HG03565 (cell line): ENCODE data around the gene GNB2.

ENCODE experiments used
- ATAC-seq: cut with Tn5 transposase; IDR thresholded peaks from one replicate; pipeline ENCODE4 v1.9.1; 2021; ENCODE audit warnings: mild to moderate bottlenecking, moderate library complexity; ENCODE audit not compliant: unreplicated experiment

GNB2 gene

GRCh38 chr7:100673302-100673941 lies at the start of gene GNB2:
Gene GNB2, plus strand, starts transcription at chr7:100673740. Its CDS starts 2,526 bp downstream, at chr7:100676266.
- peak; percentile 45 for ATAC-seq

- ATAC-seq: no peak
Measured at GRCh38 chr7:100623951-100624824, 49.4 kb upstream of the GNB2 start.

- no peak for ATAC-seq
Measured at GRCh38 chr7:100626055-100626454, 47.5 kb upstream of the GNB2 start.

GRCh38 chr7:100626530-100627237 lies 46.9 kb upstream of the GNB2 start:
- peak; percentile 53 for ATAC-seq

GRCh38 chr7:100627238-100627549 lies 46.3 kb upstream of the GNB2 start:
- no peak for ATAC-seq

GRCh38 chr7:100629117-100629716 lies 44.3 kb upstream of the GNB2 start:
- ATAC-seq: no peak

GRCh38 chr7:100630066-100630465 lies 43.5 kb upstream of the GNB2 start:
- no peak for ATAC-seq

- no peak for ATAC-seq
Measured at GRCh38 chr7:100632951-100633717, 40.4 kb upstream of the GNB2 start.

GRCh38 chr7:100639995-100640516 lies 33.5 kb upstream of the GNB2 start:
- no peak for ATAC-seq

- no peak for ATAC-seq
Measured at GRCh38 chr7:100640517-100641440, 32.8 kb upstream of the GNB2 start.

- ATAC-seq: no peak
Measured at GRCh38 chr7:100641463-100641859, 32.1 kb upstream of the GNB2 start, which contains the start of gene TFR2. Gene TFR2, minus strand, starts transcription at chr7:100641552. Its CDS starts 43 bp downstream, at chr7:100641509.

GRCh38 chr7:100641860-100642533 lies 31.5 kb upstream of the GNB2 start:
- ATAC-seq: no peak

GRCh38 chr7:100642534-100642907 lies 31.0 kb upstream of the GNB2 start:
- no peak for ATAC-seq

GRCh38 chr7:100649826-100650565 lies 23.5 kb upstream of the GNB2 start:
- ATAC-seq: no peak

GRCh38 chr7:100654908-100655831 lies 18.4 kb upstream of the GNB2 start:
- no peak for ATAC-seq

- no peak for ATAC-seq
Measured at GRCh38 chr7:100655908-100656674, 17.4 kb upstream of the GNB2 start, which contains the start of gene ACTL6B. Gene ACTL6B, minus strand, starts transcription at chr7:100656448. Its CDS starts 94 bp downstream, at chr7:100656354.
